Omental fat pad (tissue), 4 donors: Measurements from ENCODE around the gene SMYD4. TPM values are rescaled to one million over a fixed set of nuclear protein-coding genes. Genes with fewer than 3 reads are reported as not detected.
"Not testable (repeated sequence)": the region's sequence is repeated elsewhere in the genome, so short reads cannot be mapped to it uniquely, and the experiment has no call there.

Source experiments
- ATAC-seq: fragments of 150-250 bp; one replicate; pipeline ENCODE4 v1.9.1; 2016; ENCODE audit warnings: mild to moderate bottlenecking, moderate library complexity; ENCODE audit not compliant: low FRiP score
- DNase-seq: peaks from one replicate; pipeline ENCODE4 v3.0.0-alpha.2; 2019; ENCODE audit warnings: low spot score
- total RNA-seq, 4 donors: library from RNA; depleted of rRNA; stranded (reverse); fragments of >200 nt; gene quantifications; one replicate each; pipeline ENCODE4 v1.1.0, GENCODE V29; 2016
- TF ChIP-seq, protein P1 (sequence below), 3 donors: fragments of 450-650 bp; IDR thresholded peaks; one replicate each; pipeline ENCODE4 v1.5.1; 2016 to 2017; ENCODE audit warnings: antibody characterized with exemption in 3 of 3, mild to moderate bottlenecking in 3 of 3, moderate library complexity in 2 of 3

Gene SMYD4
- total RNA-seq, 4 donors from 2014 or later: 9.1 to 28.2 (median 20.3) TPM

DNA sequence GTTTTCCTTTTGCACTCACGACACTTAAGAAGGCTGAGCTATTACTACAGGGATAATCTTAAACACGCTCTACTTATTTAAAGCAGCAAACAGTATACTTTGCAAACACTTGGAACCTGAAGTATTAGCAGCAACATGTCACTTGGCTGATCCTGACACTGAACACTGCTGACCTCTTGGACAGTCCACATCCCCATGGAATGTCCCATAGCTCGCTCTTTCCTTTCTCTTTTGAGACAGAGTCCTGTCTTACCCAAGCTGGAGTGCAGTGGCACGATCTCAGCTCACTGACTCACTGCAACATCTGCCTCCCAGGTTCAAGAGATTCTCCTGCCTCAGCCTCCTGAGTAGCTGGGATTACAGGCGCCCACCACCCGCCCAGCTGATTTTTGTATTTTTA, 26.4 kb downstream of the SMYD4 start:
- DNase-seq (no peak), ATAC-seq (no peak)
- TF ChIP-seq, protein P1, sequence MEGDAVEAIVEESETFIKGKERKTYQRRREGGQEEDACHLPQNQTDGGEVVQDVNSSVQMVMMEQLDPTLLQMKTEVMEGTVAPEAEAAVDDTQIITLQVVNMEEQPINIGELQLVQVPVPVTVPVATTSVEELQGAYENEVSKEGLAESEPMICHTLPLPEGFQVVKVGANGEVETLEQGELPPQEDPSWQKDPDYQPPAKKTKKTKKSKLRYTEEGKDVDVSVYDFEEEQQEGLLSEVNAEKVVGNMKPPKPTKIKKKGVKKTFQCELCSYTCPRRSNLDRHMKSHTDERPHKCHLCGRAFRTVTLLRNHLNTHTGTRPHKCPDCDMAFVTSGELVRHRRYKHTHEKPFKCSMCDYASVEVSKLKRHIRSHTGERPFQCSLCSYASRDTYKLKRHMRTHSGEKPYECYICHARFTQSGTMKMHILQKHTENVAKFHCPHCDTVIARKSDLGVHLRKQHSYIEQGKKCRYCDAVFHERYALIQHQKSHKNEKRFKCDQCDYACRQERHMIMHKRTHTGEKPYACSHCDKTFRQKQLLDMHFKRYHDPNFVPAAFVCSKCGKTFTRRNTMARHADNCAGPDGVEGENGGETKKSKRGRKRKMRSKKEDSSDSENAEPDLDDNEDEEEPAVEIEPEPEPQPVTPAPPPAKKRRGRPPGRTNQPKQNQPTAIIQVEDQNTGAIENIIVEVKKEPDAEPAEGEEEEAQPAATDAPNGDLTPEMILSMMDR (IDR thresholded peaks at IDR 0.05): no peak

DNA sequence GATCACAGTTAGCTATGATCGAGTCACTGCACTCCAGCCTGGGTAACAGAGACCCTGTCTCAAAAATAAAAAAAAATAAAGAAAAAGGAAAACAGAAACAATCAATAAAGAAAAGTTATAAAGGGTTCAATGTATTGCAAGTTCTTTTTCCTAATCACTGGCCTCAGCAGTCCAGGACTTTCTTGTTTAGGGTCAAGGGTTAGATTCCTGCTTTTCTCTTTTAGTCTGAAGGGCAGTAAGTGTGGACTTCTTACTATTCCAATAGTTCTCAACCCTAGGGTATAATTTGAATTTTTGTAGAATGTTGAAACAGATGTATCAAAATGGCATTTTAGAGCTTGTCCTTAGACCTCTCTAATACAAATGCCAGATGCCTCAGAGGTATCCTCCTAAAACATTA, 27.3 kb downstream of the SMYD4 start:
- TF ChIP-seq, protein P1 (IDR thresholded peaks at IDR 0.05): no peak
- no peak for ATAC-seq
- no peak for DNase-seq

DNA sequence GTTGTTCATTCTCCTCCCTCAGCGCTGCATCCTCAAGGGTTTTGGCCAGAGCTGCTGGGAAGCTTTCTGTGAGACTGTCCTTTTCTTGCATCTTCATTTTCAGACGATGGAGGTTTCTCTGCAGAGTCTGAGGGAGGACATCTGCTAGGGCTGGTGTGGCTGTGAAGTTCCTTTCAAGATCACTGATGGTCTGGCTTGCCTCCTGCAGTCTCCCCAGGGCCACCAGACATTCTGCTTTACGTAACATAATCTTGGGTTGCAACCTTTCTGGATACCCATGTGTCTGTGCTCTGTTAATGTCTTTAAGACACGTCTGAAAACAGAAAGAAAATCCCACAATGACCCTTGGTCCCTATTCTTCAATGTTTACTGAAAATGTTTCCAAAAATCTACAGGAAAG, 29.0 kb downstream of the SMYD4 start:
- ATAC-seq (no peak), DNase-seq (no peak)
- TF ChIP-seq, protein P1 (IDR thresholded peaks at IDR 0.05): no peak

DNA sequence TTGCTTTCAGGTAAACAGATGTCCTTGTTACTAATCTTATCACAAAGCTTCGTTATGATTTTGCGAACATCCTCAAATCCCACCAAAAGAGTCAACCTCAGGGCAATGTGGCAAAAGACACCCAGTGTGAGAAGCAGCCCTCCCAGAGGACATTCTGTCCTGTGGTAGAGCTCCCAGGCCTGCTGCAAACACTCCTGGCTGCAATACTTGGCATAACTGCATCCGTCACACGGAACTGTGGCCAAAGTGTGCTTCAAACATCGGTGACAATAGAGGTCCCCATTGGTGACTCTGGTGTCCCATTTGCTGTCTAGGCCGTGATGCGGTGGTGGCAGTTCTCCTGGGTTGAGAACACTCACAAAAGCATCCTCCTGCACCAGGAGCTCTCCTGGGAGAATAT, 29.5 kb downstream of the SMYD4 start:
- ATAC-seq: no peak

DNA sequence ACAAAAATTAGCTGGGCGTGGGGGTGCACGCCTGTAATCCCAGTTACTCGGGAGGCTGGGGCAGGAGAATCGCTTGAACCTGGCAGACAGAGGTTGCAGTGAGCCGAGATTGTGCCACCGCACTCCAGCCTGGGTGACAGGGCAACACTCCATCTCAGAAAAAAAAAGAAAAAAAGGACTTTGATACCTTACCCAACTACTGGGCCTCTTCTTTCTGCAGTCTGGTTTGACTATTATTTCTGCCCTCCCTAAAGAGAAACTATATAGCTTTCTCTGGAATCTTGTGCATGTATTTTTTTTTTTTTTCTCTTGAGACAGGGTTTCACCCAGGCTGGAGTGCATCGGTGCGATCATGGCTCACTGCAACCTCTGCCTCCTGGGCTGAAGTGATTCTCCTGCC, 31.9 kb downstream of the SMYD4 start:
- not testable (repeated sequence) for DNase-seq, ATAC-seq

More for the DNA sequence above, 29.5 kb downstream of the SMYD4 start:
- DNase-seq: no peak
- TF ChIP-seq, protein P1 (IDR thresholded peaks at IDR 0.05): no peak

DNA sequence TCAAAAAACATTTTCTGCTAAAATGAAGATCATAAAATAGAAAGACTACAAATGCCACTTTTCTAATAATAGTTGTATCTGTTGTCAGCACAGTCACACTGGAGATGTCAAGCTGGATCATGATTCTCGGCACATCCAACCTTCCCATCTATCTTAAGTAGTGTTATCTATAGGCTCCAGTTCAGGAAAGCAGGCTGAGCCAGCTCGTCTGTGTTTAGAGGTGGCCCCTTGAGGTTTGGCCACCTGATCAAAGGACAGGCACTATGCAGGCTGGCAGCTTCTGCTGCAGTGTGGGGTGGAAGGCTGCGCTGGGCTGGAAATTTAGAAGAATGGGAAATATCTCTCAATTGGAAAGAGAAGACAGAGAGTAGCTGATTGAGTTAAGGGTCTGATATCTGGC, 32.4 kb downstream of the SMYD4 start:
- ATAC-seq: no peak
- DNase-seq: no peak
- TF ChIP-seq, protein P1 (IDR thresholded peaks at IDR 0.05): no peak

DNA sequence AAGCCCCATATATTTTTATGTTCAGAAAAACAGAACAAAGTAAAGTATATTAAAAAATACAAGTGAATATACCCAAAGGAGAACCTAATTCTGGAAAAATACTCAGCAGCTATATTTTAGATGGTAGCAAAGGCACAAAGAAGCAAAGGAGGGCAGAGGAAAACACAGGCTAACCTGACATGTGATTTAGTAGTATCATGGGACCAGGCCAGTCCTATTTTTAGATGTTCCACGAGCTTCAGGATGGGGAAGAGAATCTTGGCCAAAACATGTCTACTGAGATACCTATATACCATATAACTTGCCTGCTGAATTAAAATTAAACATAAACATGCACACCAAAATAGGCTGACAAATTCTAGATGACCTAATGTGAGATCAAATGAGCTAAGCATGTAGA, 32.9 kb downstream of the SMYD4 start:
- ATAC-seq (no peak), DNase-seq (no peak)
- TF ChIP-seq, protein P1 (IDR thresholded peaks at IDR 0.05): no peak

DNA sequence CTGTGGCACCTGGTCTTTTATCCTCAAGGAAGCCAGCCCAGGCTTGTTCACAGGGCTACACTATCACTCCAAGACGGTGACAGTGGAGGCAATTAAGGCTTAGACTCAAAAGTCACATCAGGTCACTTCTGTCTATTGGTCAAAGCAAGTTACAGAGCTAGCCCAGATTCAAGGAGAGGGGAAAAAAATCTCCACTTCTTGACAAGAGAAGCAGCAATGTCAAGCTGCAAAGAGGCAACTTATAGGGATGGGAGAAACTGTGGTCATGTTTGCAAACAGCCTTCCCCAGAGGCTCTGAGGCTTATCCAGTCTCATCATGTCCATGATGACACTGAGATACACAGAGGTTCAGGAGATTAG, 36.3 kb downstream of the SMYD4 start:
- DNase-seq: no peak
- no peak for ATAC-seq
- TF ChIP-seq, protein P1 (IDR thresholded peaks at IDR 0.05): no peak
